Measurements from ENCODE around the gene FUBP1. TPM values are rescaled to one million over a fixed set of nuclear protein-coding genes. Genes with fewer than 3 reads are reported as not detected.

The FUBP1 gene
- total RNA-seq, 2 experiments from 2014 or later, result 256 to 257 TPM

- Mint-ChIP-seq H3K27ac (no peak overlapping the region), H3K4me3 (no peak overlapping the region), H3K4me1 (ENCODE audit: low read depth) (no peaks in the 10 kb centered on the region), H3K27me3 (no peaks in the 10 kb centered on the region), H3K9me3 (no peaks in the 10 kb centered on the region), H3K36me3 (ENCODE audit: low read depth) (no peaks in the 10 kb centered on the region)
- DNase-seq, result no peak
- ATAC-seq, result no peak
- TF ChIP-seq, protein P1, sequence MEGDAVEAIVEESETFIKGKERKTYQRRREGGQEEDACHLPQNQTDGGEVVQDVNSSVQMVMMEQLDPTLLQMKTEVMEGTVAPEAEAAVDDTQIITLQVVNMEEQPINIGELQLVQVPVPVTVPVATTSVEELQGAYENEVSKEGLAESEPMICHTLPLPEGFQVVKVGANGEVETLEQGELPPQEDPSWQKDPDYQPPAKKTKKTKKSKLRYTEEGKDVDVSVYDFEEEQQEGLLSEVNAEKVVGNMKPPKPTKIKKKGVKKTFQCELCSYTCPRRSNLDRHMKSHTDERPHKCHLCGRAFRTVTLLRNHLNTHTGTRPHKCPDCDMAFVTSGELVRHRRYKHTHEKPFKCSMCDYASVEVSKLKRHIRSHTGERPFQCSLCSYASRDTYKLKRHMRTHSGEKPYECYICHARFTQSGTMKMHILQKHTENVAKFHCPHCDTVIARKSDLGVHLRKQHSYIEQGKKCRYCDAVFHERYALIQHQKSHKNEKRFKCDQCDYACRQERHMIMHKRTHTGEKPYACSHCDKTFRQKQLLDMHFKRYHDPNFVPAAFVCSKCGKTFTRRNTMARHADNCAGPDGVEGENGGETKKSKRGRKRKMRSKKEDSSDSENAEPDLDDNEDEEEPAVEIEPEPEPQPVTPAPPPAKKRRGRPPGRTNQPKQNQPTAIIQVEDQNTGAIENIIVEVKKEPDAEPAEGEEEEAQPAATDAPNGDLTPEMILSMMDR (IDR thresholded peaks at IDR 0.05), result no peak
- intact Hi-C loops (cut with micrococcal nuclease), result no loop called here
- CTCF ChIA-PET, result no interaction called here
- POLR2A ChIA-PET, result no interaction called here
Observed at GRCh38 chr1:77905603-77906002, 73.3 kb downstream of the FUBP1 start.

GRCh38 chr1:77900687-77901293, 78.1 kb downstream of the FUBP1 start:
- no peaks in the 10 kb centered on the region for H3K27me3 Mint-ChIP-seq
- POLR2A ChIA-PET, result no interaction called here
- no peak overlapping the region for H3K4me3 Mint-ChIP-seq
- H3K27ac Mint-ChIP-seq, result no peak overlapping the region
- CTCF ChIA-PET, result interaction anchor here (0.8 to 1.6 kb wide), 7 partner anchors 11 to 124 kb away, joined by 3 to 4 read pairs (median 3); partner anchors contain the start of gene MIGA1
- ATAC-seq (no peak), DNase-seq (peak; percentile 41)
- no peaks in the 10 kb centered on the region for H3K9me3 Mint-ChIP-seq
- no peaks in the 10 kb centered on the region for H3K4me1 Mint-ChIP-seq (ENCODE audit: low read depth)
- no peaks in the 10 kb centered on the region for H3K36me3 Mint-ChIP-seq (ENCODE audit: low read depth)
- TF ChIP-seq, protein P1 (IDR thresholded peaks at IDR 0.05), result peak; percentile 65
- intact Hi-C loops (cut with micrococcal nuclease), result no loop called here

GRCh38 chr1:77899647-77900320, 79.1 kb downstream of the FUBP1 start:
- ATAC-seq (no peak), DNase-seq (no peak)
- Mint-ChIP-seq H3K9me3 (no peaks in the 10 kb centered on the region), H3K36me3 (ENCODE audit: low read depth) (no peaks in the 10 kb centered on the region), H3K4me1 (ENCODE audit: low read depth) (no peaks in the 10 kb centered on the region), H3K27ac (no peak overlapping the region), H3K4me3 (no peak overlapping the region), H3K27me3 (no peaks in the 10 kb centered on the region)
- POLR2A ChIA-PET, result no interaction called here
- CTCF ChIA-PET, result interaction anchor here (0.8 to 1.6 kb wide), 8 partner anchors 10 to 123 kb away, joined by 3 to 4 read pairs (median 3); no protein-coding TSS in a partner anchor
- intact Hi-C loops (cut with micrococcal nuclease), result no loop called here
- TF ChIP-seq, protein P1 (IDR thresholded peaks at IDR 0.05), result no peak

Other genes with a start within 250 kb of the FUBP1 start
- gene USP33, start 219.2 kb downstream of the FUBP1 start, total RNA-seq, result 10 to 100 TPM; 35.8 to 36.2 TPM
- 1 to 10 TPM; 8.5 to 9.7 TPM for gene MIGA1, start 199.4 kb downstream of the FUBP1 start, total RNA-seq
- 1 to 10 TPM; 2.4 to 2.8 TPM for gene NEXN, start 90.4 kb downstream of the FUBP1 start, total RNA-seq
- 10 to 100 TPM in 1 of 2 experiments, 1 to 10 TPM in 1; 9.7 to 12.0 TPM for gene DNAJB4, start 25.9 kb upstream of the FUBP1 start, total RNA-seq
- under 1 TPM; 0.18 to 0.41 TPM for gene GIPC2, start 66.9 kb upstream of the FUBP1 start, total RNA-seq